Upper lobe of right lung (tissue), 1 donor: ENCODE results near the gene IGLL1. TPM values are rescaled to one million over a fixed set of nuclear protein-coding genes. Genes with fewer than 3 reads are reported as not detected.

Experiments used
- ATAC-seq: fragments of 200-7000 bp; cut with Tn5 transposase; one replicate; pipeline ENCODE4 v1.9.1; 2020; ENCODE audit warnings: mild to moderate bottlenecking, moderate library complexity
- DNase-seq: peaks from one replicate; pipeline ENCODE4 v3.0.0-alpha.2; 2020
- H3K27ac ChIP-seq: fragments of 200-600 bp; one replicate; pipeline ENCODE4 v1.8.0; 2022
- H3K27me3 ChIP-seq: fragments of 200-600 bp; one replicate; pipeline ENCODE4 v1.8.0; 2022; ENCODE audit warnings: mild to moderate bottlenecking
- H3K36me3 ChIP-seq: fragments of 200-600 bp; one replicate; pipeline ENCODE4 v1.8.0; 2022
- H3K4me1 ChIP-seq: fragments of 200-600 bp; one replicate; pipeline ENCODE4 v1.8.0; 2022
- H3K4me3 ChIP-seq: fragments of 200-600 bp; one replicate; pipeline ENCODE4 v1.8.0; 2022; ENCODE audit warnings: mild to moderate bottlenecking
- H3K9me3 ChIP-seq: fragments of 200-600 bp; one replicate; pipeline ENCODE4 v1.8.0; 2022
- intact Hi-C: fragments of 100-400 bp; cut with DNase I; formaldehyde crosslinking; loops from one replicate; pipeline ENCODE4 v1.11.0; 2022
- total RNA-seq: library from RNA; stranded (reverse); fragmentation: NEBNext Ultra II Directional; extraction: Animal tissue kit (Norgen Biotek cat#: 25700); gene quantifications from one replicate; pipeline ENCODE4 v1.2.1, GENCODE V29; 2021
- TF ChIP-seq, protein P1 (sequence below): fragments of 200-600 bp; IDR thresholded peaks from one replicate; pipeline ENCODE4 v1.8.0; 2022; ENCODE audit warnings: antibody characterized with exemption
- donor health status: DM: no; HTN: yes; CAD: no; lungs with severe emphysema.

Gene IGLL1
- total RNA-seq, 1 donor from 2014 or later, result not detected

DNA sequence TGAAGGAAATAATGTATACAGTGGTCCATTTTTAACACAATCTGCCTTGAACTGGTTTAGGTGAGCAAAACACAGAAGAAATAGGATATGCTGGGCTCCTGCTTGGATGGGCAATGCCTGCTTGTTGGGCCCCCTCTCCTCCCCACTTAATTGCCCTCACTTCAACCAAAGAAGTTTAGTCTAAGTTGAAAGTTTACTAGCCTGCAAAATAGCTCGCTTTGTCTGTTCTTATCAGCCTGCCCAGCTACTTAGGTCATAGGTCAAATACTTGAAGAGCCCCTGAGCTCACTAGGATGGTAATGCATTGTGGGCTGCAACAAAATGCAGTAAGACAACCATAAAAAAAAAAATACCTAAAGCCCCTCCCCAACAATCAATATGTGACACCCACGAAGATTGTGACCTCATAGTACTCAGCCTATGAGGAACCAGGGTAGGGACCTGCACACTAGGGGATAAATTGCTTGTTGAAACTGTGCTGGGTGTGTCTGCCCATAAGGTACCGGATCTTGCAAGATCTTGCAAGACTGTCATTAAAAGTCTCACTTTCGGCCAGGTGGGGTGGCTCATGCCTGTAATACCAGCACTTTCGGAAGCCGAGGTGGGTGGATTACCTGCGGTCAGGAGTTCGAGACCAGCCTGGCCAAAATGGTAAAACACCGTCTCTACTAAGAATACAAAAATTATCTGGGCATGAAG, 41.1 kb upstream of the IGLL1 start:
- intact Hi-C loops, result no loop called here
- no peak for DNase-seq

DNA sequence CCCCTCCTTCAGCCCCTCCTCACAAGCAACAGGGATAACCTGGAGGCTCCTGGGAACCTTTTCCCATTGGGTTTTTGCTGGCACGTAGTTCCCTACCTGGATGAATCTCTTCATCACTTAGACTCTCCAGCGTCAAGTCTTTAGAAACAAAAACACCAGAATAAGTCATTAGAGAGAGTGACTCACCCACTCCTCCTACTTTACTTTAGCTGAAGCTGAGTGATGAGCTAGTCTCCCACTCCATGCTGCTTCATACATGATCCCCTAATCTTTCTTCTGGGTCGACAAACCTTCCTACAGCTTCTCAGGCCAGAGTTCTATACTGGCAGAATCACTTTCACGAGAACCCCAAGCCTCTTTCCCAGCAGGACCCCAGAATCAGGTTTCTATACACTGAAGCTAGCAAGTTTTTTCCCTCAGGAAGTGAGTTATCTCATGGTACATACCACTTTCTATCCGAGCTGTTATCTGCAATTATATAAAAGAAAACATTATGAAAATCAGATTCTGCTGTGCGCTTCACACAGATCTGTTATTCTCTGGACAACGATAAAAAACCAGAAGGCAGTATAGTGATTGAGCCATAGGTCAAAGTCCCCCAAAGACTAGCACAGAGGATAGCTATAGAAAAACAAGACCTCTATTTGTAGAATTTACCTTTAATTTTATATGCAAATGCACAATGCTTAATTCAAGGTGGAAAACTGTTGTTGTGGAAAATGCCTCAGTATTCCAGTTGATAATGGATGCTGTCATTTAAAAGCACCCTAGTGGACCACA, 33.3 kb upstream of the IGLL1 start:
- Histone ChIP-seq H3K27ac (no peak overlapping the region), H3K4me1 (no peaks in the 10 kb centered on the region), H3K27me3 (no peaks in the 10 kb centered on the region), H3K4me3 (no peak overlapping the region), H3K9me3 (no peaks in the 10 kb centered on the region), H3K36me3 (no peaks in the 10 kb centered on the region)
- ATAC-seq, result no peak
- TF ChIP-seq, protein P1, sequence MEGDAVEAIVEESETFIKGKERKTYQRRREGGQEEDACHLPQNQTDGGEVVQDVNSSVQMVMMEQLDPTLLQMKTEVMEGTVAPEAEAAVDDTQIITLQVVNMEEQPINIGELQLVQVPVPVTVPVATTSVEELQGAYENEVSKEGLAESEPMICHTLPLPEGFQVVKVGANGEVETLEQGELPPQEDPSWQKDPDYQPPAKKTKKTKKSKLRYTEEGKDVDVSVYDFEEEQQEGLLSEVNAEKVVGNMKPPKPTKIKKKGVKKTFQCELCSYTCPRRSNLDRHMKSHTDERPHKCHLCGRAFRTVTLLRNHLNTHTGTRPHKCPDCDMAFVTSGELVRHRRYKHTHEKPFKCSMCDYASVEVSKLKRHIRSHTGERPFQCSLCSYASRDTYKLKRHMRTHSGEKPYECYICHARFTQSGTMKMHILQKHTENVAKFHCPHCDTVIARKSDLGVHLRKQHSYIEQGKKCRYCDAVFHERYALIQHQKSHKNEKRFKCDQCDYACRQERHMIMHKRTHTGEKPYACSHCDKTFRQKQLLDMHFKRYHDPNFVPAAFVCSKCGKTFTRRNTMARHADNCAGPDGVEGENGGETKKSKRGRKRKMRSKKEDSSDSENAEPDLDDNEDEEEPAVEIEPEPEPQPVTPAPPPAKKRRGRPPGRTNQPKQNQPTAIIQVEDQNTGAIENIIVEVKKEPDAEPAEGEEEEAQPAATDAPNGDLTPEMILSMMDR, result no peak
- intact Hi-C loops, result no loop called here
- no peak for DNase-seq

More for the DNA sequence above, 41.1 kb upstream of the IGLL1 start:
- no peak for ATAC-seq
- H3K4me1 ChIP-seq, result no peaks in the 10 kb centered on the region
- H3K27ac ChIP-seq, result no peak overlapping the region
- no peaks in the 10 kb centered on the region for H3K27me3 ChIP-seq
- TF ChIP-seq, protein P1, result no peak
- H3K36me3 ChIP-seq, result no peaks in the 10 kb centered on the region
- no peak overlapping the region for H3K4me3 ChIP-seq
- H3K9me3 ChIP-seq, result no peaks in the 10 kb centered on the region

DNA sequence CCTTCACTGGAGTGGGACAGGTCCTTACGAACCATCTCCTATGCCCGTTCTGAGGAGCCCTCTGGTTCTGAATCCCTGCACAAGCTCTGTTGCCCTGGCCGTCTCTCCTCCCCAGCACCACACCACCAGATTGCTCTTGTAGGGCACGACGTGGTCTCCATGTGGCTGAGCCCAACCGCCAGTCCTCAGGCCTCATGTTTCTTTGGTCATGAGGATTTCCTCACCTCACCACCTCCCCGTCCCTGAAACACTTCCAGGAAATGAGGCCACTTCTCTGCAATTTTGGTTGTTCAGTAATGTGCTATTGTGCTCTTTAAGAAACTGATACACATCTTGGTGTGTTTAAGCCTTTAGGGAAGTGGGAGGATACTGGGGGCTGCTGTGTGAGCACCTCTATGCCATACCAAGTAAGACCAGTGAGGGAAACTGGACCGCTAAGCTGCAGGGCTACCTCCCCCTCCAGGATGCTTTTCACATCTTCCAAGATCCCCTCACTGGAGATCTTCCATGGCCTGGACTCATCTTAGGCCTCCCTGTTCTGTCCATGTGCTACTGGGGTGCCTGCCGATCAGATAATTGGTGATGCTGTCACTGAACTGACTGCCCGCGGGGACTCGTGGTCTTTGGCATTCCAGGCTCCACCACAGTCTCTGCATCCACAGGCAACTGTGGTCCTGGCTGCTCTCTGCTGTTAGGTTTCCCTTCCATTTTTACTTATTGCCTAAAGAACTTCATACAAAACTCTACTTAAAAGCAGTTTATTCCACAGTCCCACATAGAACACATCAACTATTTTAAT, 30.1 kb upstream of the IGLL1 start:
- Histone ChIP-seq H3K4me3 (no peak overlapping the region), H3K4me1 (no peaks in the 10 kb centered on the region), H3K27me3 (no peaks in the 10 kb centered on the region), H3K9me3 (no peaks in the 10 kb centered on the region), H3K36me3 (no peaks in the 10 kb centered on the region), H3K27ac (no peak overlapping the region)
- DNase-seq (no peak), ATAC-seq (no peak)
- TF ChIP-seq, protein P1, result no peak
- intact Hi-C loops, result no loop called here

DNA sequence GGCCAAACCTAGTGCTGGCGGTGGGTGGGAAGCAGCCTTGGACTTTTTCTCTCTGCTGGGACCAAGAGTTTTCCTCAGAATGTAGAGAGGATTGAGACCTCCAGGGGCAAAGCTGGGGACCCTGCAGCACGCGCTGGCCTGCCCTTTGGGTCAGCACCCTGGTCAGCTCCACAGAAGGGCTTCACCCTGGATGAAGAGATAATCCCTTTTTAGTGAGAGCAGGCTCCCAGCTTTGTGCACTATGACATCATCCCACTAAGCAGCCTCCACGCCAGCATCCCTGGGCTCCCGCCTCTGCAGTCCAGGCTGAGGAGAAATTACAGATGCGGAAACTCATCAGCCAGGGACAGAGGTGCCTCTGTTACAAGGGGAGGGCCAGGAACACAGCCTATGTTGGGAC, 28.5 kb upstream of the IGLL1 start:
- no peak overlapping the region for H3K4me3 ChIP-seq
- no peak for ATAC-seq
- H3K27ac ChIP-seq, result no peak overlapping the region
- intact Hi-C loops, result no loop called here
- H3K27me3 ChIP-seq, result no peaks in the 10 kb centered on the region
- H3K36me3 ChIP-seq, result no peaks in the 10 kb centered on the region
- H3K9me3 ChIP-seq, result no peaks in the 10 kb centered on the region
- no peaks in the 10 kb centered on the region for H3K4me1 ChIP-seq
- TF ChIP-seq, protein P1, result no peak
- no peak for DNase-seq

DNA sequence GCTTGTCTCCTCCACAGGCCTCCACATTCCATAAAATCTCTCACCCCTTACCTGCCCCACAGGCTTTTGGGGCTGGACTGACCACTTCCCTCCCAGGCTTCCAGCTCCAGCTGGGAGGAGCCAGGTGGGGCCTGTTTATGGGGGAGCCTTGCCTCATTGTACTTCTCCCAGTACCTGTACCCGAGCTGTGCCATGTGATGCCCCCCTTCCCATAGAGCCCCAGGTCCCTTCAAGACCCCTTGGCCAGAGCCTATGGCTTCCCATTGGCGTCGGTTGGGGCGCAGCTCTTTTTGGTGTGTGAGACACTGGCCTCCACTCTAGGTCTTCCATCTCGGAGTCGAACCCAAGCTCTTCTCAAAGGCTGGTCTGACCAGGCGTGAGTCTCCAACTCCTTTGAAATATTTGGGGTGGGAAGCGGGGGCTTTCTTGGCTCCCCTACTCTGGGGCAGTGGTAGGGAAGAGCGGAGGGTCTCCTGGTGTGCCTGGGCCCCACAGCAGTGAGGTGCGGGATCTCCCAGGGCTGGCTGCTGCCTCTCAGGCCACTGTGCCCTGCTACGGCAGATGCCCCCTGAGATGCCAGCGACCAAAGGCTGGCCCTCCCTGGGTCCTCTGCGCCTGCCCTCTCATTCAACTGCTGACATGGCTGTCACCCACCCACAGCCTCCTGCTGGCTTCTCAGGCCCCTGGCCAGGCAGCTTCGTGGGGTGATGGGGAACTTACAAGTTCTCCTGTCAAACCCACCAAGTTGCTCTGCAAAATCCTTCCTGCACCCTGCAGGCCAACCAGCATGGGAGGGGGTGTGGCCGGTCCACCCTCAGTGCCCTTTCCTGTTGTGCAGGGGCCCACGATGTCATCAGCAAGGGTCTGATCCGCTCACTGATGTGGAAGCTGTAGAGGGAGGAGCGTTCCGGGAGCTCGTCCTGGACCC, 26.4 kb upstream of the IGLL1 start:
- TF ChIP-seq, protein P1, result no peak
- Histone ChIP-seq H3K36me3 (no peaks in the 10 kb centered on the region), H3K27ac (no peak overlapping the region), H3K27me3 (no peaks in the 10 kb centered on the region), H3K4me3 (no peak overlapping the region), H3K4me1 (no peaks in the 10 kb centered on the region), H3K9me3 (no peaks in the 10 kb centered on the region)
- intact Hi-C loops, result no loop called here
- DNase-seq, result no peak
- ATAC-seq, result no peak
